ENCODE data around the gene RAB11FIP3. TPM values are rescaled to one million over a fixed set of nuclear protein-coding genes. Genes with fewer than 3 reads are reported as not detected.

Gene RAB11FIP3
- total and polyA plus RNA-seq, 9 of the 15 experiments (the other 6 are each of a cell fraction or from before 2014, with no cell fraction given): 0.46 to 13.1 (median 4.3) TPM

GRCh38 chr16:551210-551609, 125.8 kb downstream of the RAB11FIP3 start:
- Histone ChIP-seq H3K36me3 (ENCODE audit: control insufficient read depth, insufficient read depth, low read length) (peaks cover 71% of the 10 kb centered on the region; the same call in 1 of the 3 replicates), H3K4me3 (no peak overlapping the region), H3K9ac (ENCODE audit: insufficient read depth in 1 of 2, low read depth in 2 of 2, low read length in 2 of 2) (no peak overlapping the region), H3K9me3 (replicated peaks; ENCODE audit: control insufficient read depth, insufficient read depth, low read depth, low read length) (no peaks in the 10 kb centered on the region), H4K20me1 (replicated peaks; ENCODE audit: control insufficient read depth, insufficient read depth, low read length) (no peaks in the 10 kb centered on the region), H3K9me1 (ENCODE audit: control insufficient read depth, insufficient read depth, low read length) (no peaks in the 10 kb centered on the region), H3K4me1 (replicated peaks in 1 of 2; ENCODE audit: control insufficient read depth in 2 of 2, insufficient read depth in 2 of 2, low read length in 2 of 2) (peaks cover 0 to 48% of the 10 kb centered on the region in 2 experiments; a peak in 2 of 5 replicates), H3K79me2 (ENCODE audit: control insufficient read depth, insufficient read depth, low read length) (peaks cover 19% of the 10 kb centered on the region; the same call in 2 of the 3 replicates), H3K27ac (ENCODE audit: extremely low read depth, low read depth, low read length) (no peak overlapping the region), H3K27me3 (ENCODE audit: control insufficient read depth in 2 of 2, insufficient read depth in 2 of 2, low read length in 2 of 2) (no peaks in the 10 kb centered on the region), H3K4me2 (ENCODE audit: insufficient read depth, low read length) (no peak overlapping the region), H2AFZ (ENCODE audit: low read depth, low read length) (no peak overlapping the region)
- WGBS (ENCODE audit: insufficient coverage, low coverage, missing lambda C conversion rate): 98% methylated on average over 7 of the region's 28 CpGs
- in situ Hi-C loops (cut with MboI) (no loop called here), intact Hi-C loops (cut with micrococcal nuclease) (no loop called here)
- TF ChIP-seq ZNF232 (CRISPR knock-in tag; IDR thresholded peaks at IDR 0.05) (no peak), RFX5 (IDR thresholded peaks at IDR 0.05; ENCODE audit: low read depth, low read length) (no peak), THRA (IDR thresholded peaks at IDR 0.05) (no peak), ZC3H4 (CRISPR knock-in tag; IDR thresholded peaks at IDR 0.05; ENCODE audit: borderline replicate concordance) (no peak), LARP7 (IDR thresholded peaks at IDR 0.05) (no peak), TOE1 (IDR thresholded peaks at IDR 0.05; ENCODE audit: borderline replicate concordance) (no peak), TOE1 (CRISPR knock-in tag; IDR thresholded peaks at IDR 0.05; ENCODE audit: borderline replicate concordance, low read depth) (no peak), NCOA2 (IDR thresholded peaks at IDR 0.05; ENCODE audit: partially characterized antibody in 2 of 2) (no peak), COPS2 (conservative IDR thresholded peaks at IDR 0.05) (no peak), ZBTB9 (CRISPR knock-in tag; IDR thresholded peaks at IDR 0.05) (no peak), PHF20 (IDR thresholded peaks at IDR 0.05; ENCODE audit: partially characterized antibody) (no peak), ZNF311 (CRISPR knock-in tag; IDR thresholded peaks at IDR 0.05) (no peak), POLR2A (conservative IDR thresholded peaks at IDR 0.05) (no peak), DIDO1 (tag; IDR thresholded peaks at IDR 0.05; ENCODE audit: low read depth) (no peak), MTA2 (IDR thresholded peaks at IDR 0.05; ENCODE audit: low read depth) (no peak), MAFK (IDR thresholded peaks at IDR 0.05; ENCODE audit: low read length) (no peak)
- TF ChIP-seq, protein P1, sequence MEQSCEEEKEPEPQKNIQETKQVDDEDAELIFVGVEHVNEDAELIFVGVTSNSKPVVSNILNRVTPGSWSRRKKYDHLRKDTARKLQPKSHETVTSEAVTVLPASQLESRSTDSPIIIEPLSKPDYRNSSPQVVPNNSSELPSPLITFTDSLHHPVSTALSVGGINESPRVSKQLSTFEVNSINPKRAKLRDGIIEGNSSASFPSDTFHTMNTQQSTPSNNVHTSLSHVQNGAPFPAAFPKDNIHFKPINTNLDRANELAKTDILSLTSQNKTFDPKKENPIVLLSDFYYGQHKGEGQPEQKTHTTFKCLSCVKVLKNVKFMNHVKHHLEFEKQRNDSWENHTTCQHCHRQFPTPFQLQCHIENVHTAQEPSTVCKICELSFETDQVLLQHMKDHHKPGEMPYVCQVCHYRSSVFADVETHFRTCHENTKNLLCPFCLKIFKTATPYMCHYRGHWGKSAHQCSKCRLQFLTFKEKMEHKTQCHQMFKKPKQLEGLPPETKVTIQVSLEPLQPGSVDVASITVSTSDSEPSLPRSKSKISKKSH (CRISPR knock-in tag; IDR thresholded peaks at IDR 0.05): no peak
- no peak for FAIRE-seq
- POLR2A ChIA-PET: interaction anchor here (0.6 to 1.1 kb wide), 3 partner anchors 9 to 138 kb away, joined by 3 to 4 read pairs (median 3); partner anchors contain the start of gene PRR35
- no peak for DNase-seq (ENCODE audit: extremely low read depth in 1 of 4, low spot score in 3 of 4)
- BruUV-seq (replicated peaks): no TSS peak
- CTCF ChIA-PET (ENCODE audit: low intra/inter-chr PET ratio): no interaction called here
- no peak for ATAC-seq

Measured in K562 (cell line).